HG03280 (cell line): ENCODE measurements around the gene RNF149.
"Not testable (repeated sequence)": the region's sequence is repeated elsewhere in the genome, so short reads cannot be mapped to it uniquely, and the experiment has no call there.

Source experiments
- ATAC-seq: cut with Tn5 transposase; IDR thresholded peaks from one replicate; pipeline ENCODE4 v1.9.1; 2021; ENCODE audit warnings: mild to moderate bottlenecking, moderate library complexity; ENCODE audit not compliant: unreplicated experiment

Gene RNF149

GRCh38 chr2:101235956-101236355 lies 72.5 kb downstream of the RNF149 start:
- ATAC-seq, result not testable (repeated sequence)

GRCh38 chr2:101234169-101234938 lies 74.1 kb downstream of the RNF149 start:
- no peak for ATAC-seq

GRCh38 chr2:101232770-101233169 lies 75.7 kb downstream of the RNF149 start:
- ATAC-seq, result no peak

GRCh38 chr2:101231937-101232730 lies 76.4 kb downstream of the RNF149 start:
- ATAC-seq, result no peak

GRCh38 chr2:101231240-101231639 lies 77.3 kb downstream of the RNF149 start:
- no peak for ATAC-seq

GRCh38 chr2:101230541-101231001 lies 77.9 kb downstream of the RNF149 start:
- ATAC-seq, result no peak
